ENCODE results near the gene MOB3B.

DNA sequence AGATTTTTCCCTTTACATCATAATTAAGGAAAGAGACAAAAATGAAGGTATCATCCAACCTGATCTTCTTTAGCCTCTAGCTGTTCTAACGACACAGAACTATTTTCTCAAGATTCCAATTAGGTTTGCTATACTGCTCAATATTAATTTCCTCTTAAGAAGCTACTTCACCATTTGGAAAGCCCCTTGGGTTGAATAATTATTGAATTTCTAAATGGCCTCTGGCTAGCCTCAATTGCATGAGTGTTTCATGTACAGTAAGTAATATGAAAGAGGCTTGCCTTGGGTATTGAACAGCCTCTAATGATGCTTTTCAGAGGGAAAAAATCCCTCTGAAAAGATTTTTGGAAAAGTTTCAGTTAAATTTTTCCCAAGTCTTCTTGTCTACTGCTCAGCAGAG is 3.7 kb upstream of the MOB3B start:
- TF ChIP-seq POLR2A (IDR thresholded peaks at IDR 0.05) (no peak), POLR2AphosphoS5 (IDR thresholded peaks at IDR 0.05) (no peak), CTCF (IDR thresholded peaks at IDR 0.05) (no peak)
